22Rv1 (cell line): ENCODE measurements around the gene CCDC40.

Source experiments
- CTCF ChIP-seq: fragments of 450-650 bp; IDR thresholded peaks from 2 replicates; pipeline ENCODE4 v1.5.1; 2017; ENCODE audit warnings: mild to moderate bottlenecking
- ZFX ChIP-seq: fragments of 450-650 bp; IDR thresholded peaks from 2 replicates; pipeline ENCODE4 v1.6.1; 2017; ENCODE audit warnings: antibody characterized with exemption, borderline replicate concordance

- TF ChIP-seq CTCF (no peak), ZFX (no peak)
Measured at GRCh38 chr17:80043963-80044362, 7.5 kb downstream of the CCDC40 start.
